HCT116 (cell line): Measurements from ENCODE around the gene BRWD1.

Experiments used
- ATF3 ChIP-seq: IDR thresholded peaks from 2 replicates; pipeline ENCODE4 v1.6.1; 2012
- EZH2 ChIP-seq: fragments of 200-600 bp; sonication (generic); IDR thresholded peaks from 2 replicates; pipeline ENCODE4 v1.6.1; 2017; ENCODE audit warnings: antibody characterized with exemption, mixed run types
- REST ChIP-seq: IDR thresholded peaks from 2 replicates; pipeline ENCODE4 v1.6.1; 2012; ENCODE audit warnings: low read depth

GRCh38 chr21:39281853-39282252 is 31.6 kb downstream of the BRWD1 start:
- TF ChIP-seq REST (no peak), ATF3 (no peak), EZH2 (no peak)
